Breast epithelium (tissue), 4 donors: ENCODE results near the gene TMEM63C. TPM values are rescaled to one million over a fixed set of nuclear protein-coding genes. Genes with fewer than 3 reads are reported as not detected.

Experiments
- DNase-seq, 2 donors: peaks; one replicate each; pipeline ENCODE4 v3.0.0-alpha.2; 2019; ENCODE audit warnings: low spot score in 2 of 2
- H3K27ac ChIP-seq, 2 donors: fragments of 200-600 bp; sonication (generic) in 1 of 2; one replicate each; pipeline ENCODE4 v1.5.1; 2016 to 2019; ENCODE audit warnings: mild to moderate bottlenecking in 1 of 2
- H3K27me3 ChIP-seq, 2 donors: fragments of 200-600 bp; sonication (generic) in 1 of 2; one replicate each; pipeline versions ENCODE4 v1.5.1 to v1.6.0; 2017 to 2019; ENCODE audit warnings: control low read depth in 1 of 2, mild to moderate bottlenecking in 1 of 2
- H3K36me3 ChIP-seq: fragments of 200-600 bp; one replicate; pipeline ENCODE4 v1.5.1; 2019
- H3K4me1 ChIP-seq, 2 donors: fragments of 200-600 bp; sonication (generic); one replicate each; pipeline ENCODE4 v1.5.1; 2016 to 2019; ENCODE audit warnings: control low read depth in 1 of 2
- H3K4me3 ChIP-seq, 3 donors: fragments of 200-600 bp; sonication (generic); 1 replicate in 2 of 3; 2 replicates in 1 of 3; pipeline ENCODE4 v1.5.1; 2016 to 2019; ENCODE audit warnings: mild to moderate bottlenecking in 3 of 3, moderate library complexity in 2 of 3
- H3K9me3 ChIP-seq, 2 donors: fragments of 200-600 bp; sonication (generic) in 1 of 2; one replicate each; pipeline ENCODE4 v1.5.1; 2016 to 2019; ENCODE audit warnings: control low read depth in 1 of 2
- CTCF ChIP-seq, 3 donors: fragments of 450-650 bp; IDR thresholded peaks; one replicate each; pipeline ENCODE4 v1.5.1; 2016 to 2017; ENCODE audit warnings: antibody characterized with exemption in 3 of 3, mild to moderate bottlenecking in 3 of 3, moderate library complexity in 3 of 3
- POLR2A ChIP-seq: fragments of 450-650 bp; IDR thresholded peaks from one replicate; pipeline ENCODE4 v1.6.1; 2016; ENCODE audit warnings: antibody characterized with exemption, mild to moderate bottlenecking, moderate library complexity
- POLR2AphosphoS5 ChIP-seq, 3 donors: sonication (generic); formaldehyde crosslinking; IDR thresholded peaks; one replicate each; pipeline ENCODE4 v1.6.1; 2017; ENCODE audit warnings: antibody characterized with exemption in 3 of 3
- intact Hi-C: fragments of 100-400 bp; cut with DNase I; formaldehyde crosslinking; loops from one replicate; pipeline ENCODE4 v1.15.1; 2023; ENCODE audit warnings: low total_unique reads
- total RNA-seq, 3 donors: library from RNA; depleted of rRNA; stranded (reverse); fragments of >200 nt; gene quantifications; one replicate each; pipeline ENCODE4 v1.1.0, GENCODE V29; 2016

TMEM63C gene
- total RNA-seq, 3 donors from 2014 or later = 0.16 to 8.0 (median 3.9) TPM

- Histone ChIP-seq H3K9me3 (no peaks in the 10 kb centered on the region), H3K4me3 (no peak overlapping the region), H3K27ac (no peak overlapping the region), H3K4me1 (no peaks in the 10 kb centered on the region), H3K36me3 (no peaks in the 10 kb centered on the region), H3K27me3 (peaks cover 0 to 3% of the 10 kb centered on the region in 2 donors)
- TF ChIP-seq POLR2A (no peak), CTCF (IDR thresholded peaks at IDR 0.05) (no peak)
- DNase-seq = no peak
- intact Hi-C loops = no loop called here
These were observed 32.0 kb downstream of the TMEM63C start for GRCh38 chr14:77213679-77214016.

- H3K27ac ChIP-seq = no peak overlapping the region
- no peaks in the 10 kb centered on the region for H3K36me3 ChIP-seq
- no peak overlapping the region for H3K4me3 ChIP-seq
- no peaks in the 10 kb centered on the region for H3K9me3 ChIP-seq
- intact Hi-C loops = no loop called here
- no peaks in the 10 kb centered on the region for H3K4me1 ChIP-seq
- no peak for TF ChIP-seq POLR2A
- TF ChIP-seq POLR2AphosphoS5 (IDR thresholded peaks at IDR 0.05) = no peak
- TF ChIP-seq CTCF (IDR thresholded peaks at IDR 0.05) = no peak
- H3K27me3 ChIP-seq = peaks cover 0 to 3% of the 10 kb centered on the region in 2 donors
- no peak for DNase-seq
These were observed 32.6 kb downstream of the TMEM63C start for GRCh38 chr14:77214216-77214615.

- Histone ChIP-seq H3K9me3 (no peaks in the 10 kb centered on the region), H3K4me3 (no peak overlapping the region), H3K4me1 (no peaks in the 10 kb centered on the region), H3K36me3 (no peaks in the 10 kb centered on the region), H3K27me3 (peaks cover 0 to 3% of the 10 kb centered on the region in 2 donors), H3K27ac (no peak overlapping the region)
- no peak for DNase-seq
- TF ChIP-seq CTCF (IDR thresholded peaks at IDR 0.05) (no peak), POLR2AphosphoS5 (IDR thresholded peaks at IDR 0.05) (no peak)
- intact Hi-C loops = no loop called here
These were observed 36.0 kb downstream of the TMEM63C start for GRCh38 chr14:77217551-77217950.

- no peaks in the 10 kb centered on the region for H3K36me3 ChIP-seq
- no peaks in the 10 kb centered on the region for H3K4me1 ChIP-seq
- no peak for TF ChIP-seq CTCF (IDR thresholded peaks at IDR 0.05)
- TF ChIP-seq POLR2A = no peak
- TF ChIP-seq POLR2AphosphoS5 (IDR thresholded peaks at IDR 0.05) = no peak
- no peaks in the 10 kb centered on the region for H3K9me3 ChIP-seq
- no peak overlapping the region for H3K4me3 ChIP-seq
- intact Hi-C loops = no loop called here
- DNase-seq = no peak
- peaks cover 0 to 3% of the 10 kb centered on the region in 2 donors for H3K27me3 ChIP-seq
- H3K27ac ChIP-seq = no peak overlapping the region
These were observed 38.0 kb downstream of the TMEM63C start for GRCh38 chr14:77219591-77219990.

- Histone ChIP-seq H3K36me3 (no peaks in the 10 kb centered on the region), H3K4me1 (no peaks in the 10 kb centered on the region), H3K9me3 (no peaks in the 10 kb centered on the region), H3K27ac (no peak overlapping the region), H3K27me3 (no peaks in the 10 kb centered on the region), H3K4me3 (no peak overlapping the region)
- intact Hi-C loops = no loop called here
- TF ChIP-seq CTCF (IDR thresholded peaks at IDR 0.05) (no peak), POLR2AphosphoS5 (IDR thresholded peaks at IDR 0.05) (no peak), POLR2A (no peak)
- no peak for DNase-seq
These were observed 38.8 kb downstream of the TMEM63C start for GRCh38 chr14:77220246-77221017.
